Breast epithelium (tissue), 4 donors: ENCODE results near the gene NRIP2. TPM values are rescaled to one million over a fixed set of nuclear protein-coding genes. Genes with fewer than 3 reads are reported as not detected.

Source experiments
- DNase-seq, 2 donors: peaks; one replicate each; pipeline ENCODE4 v3.0.0-alpha.2; 2019; ENCODE audit warnings: low spot score in 2 of 2
- H3K27ac ChIP-seq, 2 donors: fragments of 200-600 bp; sonication (generic) in 1 of 2; one replicate each; pipeline ENCODE4 v1.5.1; 2016 to 2019; ENCODE audit warnings: mild to moderate bottlenecking in 1 of 2
- H3K27me3 ChIP-seq, 2 donors: fragments of 200-600 bp; sonication (generic) in 1 of 2; one replicate each; pipeline versions ENCODE4 v1.5.1 to v1.6.0; 2017 to 2019; ENCODE audit warnings: control low read depth in 1 of 2, mild to moderate bottlenecking in 1 of 2
- H3K36me3 ChIP-seq: fragments of 200-600 bp; one replicate; pipeline ENCODE4 v1.5.1; 2019
- H3K4me1 ChIP-seq, 2 donors: fragments of 200-600 bp; sonication (generic); one replicate each; pipeline ENCODE4 v1.5.1; 2016 to 2019; ENCODE audit warnings: control low read depth in 1 of 2
- H3K4me3 ChIP-seq, 3 donors: fragments of 200-600 bp; sonication (generic); 1 replicate in 2 of 3; 2 replicates in 1 of 3; pipeline ENCODE4 v1.5.1; 2016 to 2019; ENCODE audit warnings: mild to moderate bottlenecking in 3 of 3, moderate library complexity in 2 of 3
- H3K9me3 ChIP-seq, 2 donors: fragments of 200-600 bp; sonication (generic) in 1 of 2; one replicate each; pipeline ENCODE4 v1.5.1; 2016 to 2019; ENCODE audit warnings: control low read depth in 1 of 2
- POLR2A ChIP-seq: fragments of 450-650 bp; IDR thresholded peaks from one replicate; pipeline ENCODE4 v1.6.1; 2016; ENCODE audit warnings: antibody characterized with exemption, mild to moderate bottlenecking, moderate library complexity
- POLR2AphosphoS5 ChIP-seq, 3 donors: sonication (generic); formaldehyde crosslinking; IDR thresholded peaks; one replicate each; pipeline ENCODE4 v1.6.1; 2017; ENCODE audit warnings: antibody characterized with exemption in 3 of 3
- intact Hi-C: fragments of 100-400 bp; cut with DNase I; formaldehyde crosslinking; loops from one replicate; pipeline ENCODE4 v1.15.1; 2023; ENCODE audit warnings: low total_unique reads
- total RNA-seq, 3 donors: library from RNA; depleted of rRNA; stranded (reverse); fragments of >200 nt; gene quantifications; one replicate each; pipeline ENCODE4 v1.1.0, GENCODE V29; 2016
- TF ChIP-seq, protein P1 (sequence below), 3 donors: fragments of 450-650 bp; IDR thresholded peaks; one replicate each; pipeline ENCODE4 v1.5.1; 2016 to 2017; ENCODE audit warnings: antibody characterized with exemption in 3 of 3, mild to moderate bottlenecking in 3 of 3, moderate library complexity in 3 of 3

Gene NRIP2
- total RNA-seq, 3 donors from 2014 or later = 0.16 to 1.6 (median 1.2) TPM

- Histone ChIP-seq H3K36me3 (no peaks in the 10 kb centered on the region), H3K27ac (no peak overlapping the region), H3K4me3 (no peak overlapping the region), H3K4me1 (peaks cover 0 to 13% of the 10 kb centered on the region in 2 donors), H3K9me3 (no peaks in the 10 kb centered on the region), H3K27me3 (no peaks in the 10 kb centered on the region)
- DNase-seq = no peak
- intact Hi-C loops = no loop called here
- TF ChIP-seq, protein P1, sequence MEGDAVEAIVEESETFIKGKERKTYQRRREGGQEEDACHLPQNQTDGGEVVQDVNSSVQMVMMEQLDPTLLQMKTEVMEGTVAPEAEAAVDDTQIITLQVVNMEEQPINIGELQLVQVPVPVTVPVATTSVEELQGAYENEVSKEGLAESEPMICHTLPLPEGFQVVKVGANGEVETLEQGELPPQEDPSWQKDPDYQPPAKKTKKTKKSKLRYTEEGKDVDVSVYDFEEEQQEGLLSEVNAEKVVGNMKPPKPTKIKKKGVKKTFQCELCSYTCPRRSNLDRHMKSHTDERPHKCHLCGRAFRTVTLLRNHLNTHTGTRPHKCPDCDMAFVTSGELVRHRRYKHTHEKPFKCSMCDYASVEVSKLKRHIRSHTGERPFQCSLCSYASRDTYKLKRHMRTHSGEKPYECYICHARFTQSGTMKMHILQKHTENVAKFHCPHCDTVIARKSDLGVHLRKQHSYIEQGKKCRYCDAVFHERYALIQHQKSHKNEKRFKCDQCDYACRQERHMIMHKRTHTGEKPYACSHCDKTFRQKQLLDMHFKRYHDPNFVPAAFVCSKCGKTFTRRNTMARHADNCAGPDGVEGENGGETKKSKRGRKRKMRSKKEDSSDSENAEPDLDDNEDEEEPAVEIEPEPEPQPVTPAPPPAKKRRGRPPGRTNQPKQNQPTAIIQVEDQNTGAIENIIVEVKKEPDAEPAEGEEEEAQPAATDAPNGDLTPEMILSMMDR (IDR thresholded peaks at IDR 0.05) = no peak
- TF ChIP-seq POLR2A (no peak), POLR2AphosphoS5 (IDR thresholded peaks at IDR 0.05) (no peak)
These were observed 41.9 kb downstream of the NRIP2 start for GRCh38 chr12:2792671-2793500.

DNA sequence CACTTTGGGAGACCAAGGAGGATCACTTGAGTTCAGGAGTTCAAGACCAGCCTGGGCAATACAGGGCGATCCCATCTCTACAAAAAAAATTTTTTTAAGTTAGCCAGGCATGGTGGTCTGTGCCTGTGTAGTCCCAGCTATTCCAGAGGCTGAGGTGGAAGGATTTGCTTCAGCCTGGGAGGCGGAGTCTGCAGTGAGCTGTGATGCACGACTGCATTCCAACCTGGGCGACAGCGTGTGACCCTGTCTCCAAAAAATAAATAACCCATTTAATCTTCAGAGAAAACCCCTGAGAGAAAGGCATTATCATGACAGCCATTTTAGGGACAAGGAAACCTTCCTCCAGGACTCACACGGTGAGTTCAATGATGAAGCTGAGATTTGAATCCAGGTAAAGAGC lies 43.7 kb downstream of the NRIP2 start:
- no peak for DNase-seq
- TF ChIP-seq, protein P1 (IDR thresholded peaks at IDR 0.05) = no peak
- TF ChIP-seq POLR2A (no peak), POLR2AphosphoS5 (IDR thresholded peaks at IDR 0.05) (no peak)
- intact Hi-C loops = no loop called here
- Histone ChIP-seq H3K4me1 (peaks cover 0 to under 1% of the 10 kb centered on the region in 2 donors), H3K9me3 (no peaks in the 10 kb centered on the region), H3K27ac (no peak overlapping the region), H3K4me3 (no peak overlapping the region), H3K27me3 (no peaks in the 10 kb centered on the region), H3K36me3 (no peaks in the 10 kb centered on the region)

DNA sequence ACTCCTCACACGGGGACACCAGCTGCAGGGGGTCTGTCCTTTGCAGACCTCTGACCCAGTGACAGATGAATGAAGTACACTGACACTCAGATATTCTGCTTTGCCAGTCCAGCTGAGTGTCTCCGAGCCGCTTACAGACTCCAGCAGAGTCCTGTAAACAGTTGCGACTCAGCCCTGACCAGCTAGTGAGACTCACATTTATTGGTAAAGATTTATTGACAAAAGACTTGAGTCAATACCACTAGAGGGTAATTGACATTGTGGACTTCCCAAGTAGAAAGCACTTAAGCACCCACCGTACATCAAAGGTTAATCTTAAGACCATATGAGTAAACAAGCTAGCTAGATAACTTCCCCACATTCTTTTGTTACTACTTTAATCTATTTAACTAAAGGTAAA lies 49.8 kb downstream of the NRIP2 start:
- Histone ChIP-seq H3K27ac (no peak overlapping the region), H3K4me1 (no peaks in the 10 kb centered on the region), H3K4me3 (no peak overlapping the region), H3K9me3 (no peaks in the 10 kb centered on the region), H3K27me3 (no peaks in the 10 kb centered on the region), H3K36me3 (no peaks in the 10 kb centered on the region)
- DNase-seq = no peak
- intact Hi-C loops = no loop called here
- TF ChIP-seq POLR2AphosphoS5 (IDR thresholded peaks at IDR 0.05) (no peak), POLR2A (no peak)
- TF ChIP-seq, protein P1 (IDR thresholded peaks at IDR 0.05) = no peak

DNA sequence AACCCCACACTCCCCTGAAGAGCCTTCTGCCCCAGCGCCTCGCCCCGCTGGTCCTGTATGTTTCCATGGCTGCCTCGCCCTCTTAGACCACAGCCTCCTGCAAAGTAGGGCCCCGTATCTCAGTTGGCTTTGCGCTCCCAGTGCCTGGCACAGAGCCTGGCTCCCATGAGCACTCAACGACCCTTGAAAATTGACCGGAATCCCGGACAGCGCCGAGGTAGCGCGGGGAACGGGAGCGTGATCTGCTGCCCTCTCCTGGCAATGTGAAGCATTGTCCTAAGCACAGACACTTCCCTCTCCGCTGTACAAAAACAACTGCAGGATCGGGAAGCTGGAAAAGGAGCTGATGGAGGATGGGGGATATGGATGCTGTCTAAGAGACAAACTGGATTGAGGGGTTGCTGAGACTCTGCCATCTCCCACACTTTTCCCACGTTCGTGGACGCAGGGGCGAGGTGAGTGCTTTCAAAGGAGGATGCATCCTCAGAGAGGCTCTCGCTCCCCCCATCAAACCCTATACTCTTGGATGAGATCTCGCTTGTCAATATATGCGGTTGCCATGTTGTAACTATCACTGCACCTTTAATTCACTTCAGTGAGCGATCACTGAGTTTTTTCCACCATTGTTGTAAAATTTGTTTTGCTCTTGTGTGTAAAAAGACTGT lies 50.8 kb downstream of the NRIP2 start:
- H3K4me3 ChIP-seq = peak overlapping the region in 2 of 3 donors; percentile 32 to 56
- intact Hi-C loops = no loop called here
- peak in 1 of 2 donors; percentile 62 for DNase-seq
- H3K27ac ChIP-seq = no peak overlapping the region
- no peaks in the 10 kb centered on the region for H3K27me3 ChIP-seq
- TF ChIP-seq, protein P1 (IDR thresholded peaks at IDR 0.05) = peak; percentile 59 to 84 (median 78)
- TF ChIP-seq POLR2AphosphoS5 (IDR thresholded peaks at IDR 0.05) (no peak), POLR2A (no peak)
- H3K4me1 ChIP-seq = no peaks in the 10 kb centered on the region
- no peaks in the 10 kb centered on the region for H3K36me3 ChIP-seq
- no peaks in the 10 kb centered on the region for H3K9me3 ChIP-seq

DNA sequence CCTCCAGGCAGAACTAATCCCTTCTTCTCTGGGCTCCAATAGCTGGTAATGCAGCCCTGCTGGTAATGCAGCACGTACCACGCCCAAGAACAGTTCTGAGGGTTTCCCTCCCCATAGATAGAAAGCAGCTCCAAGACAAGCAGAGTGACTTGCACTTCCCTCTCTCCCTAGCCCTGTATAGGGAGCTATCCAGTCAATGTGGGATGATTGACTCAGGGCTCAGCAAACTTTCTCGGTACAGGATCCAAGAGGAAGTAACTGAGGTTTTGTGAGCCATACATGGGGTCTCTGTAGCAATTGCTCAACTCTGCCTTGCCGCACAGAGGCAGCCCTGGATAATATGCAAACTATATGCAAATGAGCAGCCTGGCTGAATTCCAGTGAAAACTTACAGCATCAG lies 55.6 kb downstream of the NRIP2 start:
- TF ChIP-seq POLR2AphosphoS5 (IDR thresholded peaks at IDR 0.05) (no peak), POLR2A (no peak)
- TF ChIP-seq, protein P1 (IDR thresholded peaks at IDR 0.05) = no peak
- H3K27me3 ChIP-seq = no peaks in the 10 kb centered on the region
- DNase-seq = no peak
- intact Hi-C loops = no loop called here
- no peaks in the 10 kb centered on the region for H3K4me1 ChIP-seq
- H3K9me3 ChIP-seq = no peaks in the 10 kb centered on the region
- H3K27ac ChIP-seq = no peak overlapping the region
- H3K36me3 ChIP-seq = no peaks in the 10 kb centered on the region
- H3K4me3 ChIP-seq = no peak overlapping the region
